Gastrocnemius medialis (tissue), 4 donors: ENCODE results near the gene HEXD. TPM values are rescaled to one million over a fixed set of nuclear protein-coding genes. Genes with fewer than 3 reads are reported as not detected.

ENCODE experiments used
- ATAC-seq, 2 donors: fragments of 150-250 bp; one replicate each; pipeline ENCODE4 v1.9.1; 2016
- DNase-seq, 2 donors: peaks; one replicate each; pipeline ENCODE4 v3.0.0-alpha.2; 2019
- H3K27ac ChIP-seq, 4 donors: fragments of 200-600 bp; sonication (generic); 1 replicate in 1 of 4; 2 replicates in 3 of 4; pipeline ENCODE4 v1.5.1; 2016 to 2018; ENCODE audit warnings: mild to moderate bottlenecking in 2 of 4, moderate library complexity in 1 of 4
- H3K27me3 ChIP-seq, 3 donors: fragments of 200-600 bp; sonication (generic) in 2 of 3; 1 replicate in 1 of 3; 2 replicates in 2 of 3; pipeline versions ENCODE4 v1.5.1 to v1.6.0; 2016 to 2019; ENCODE audit warnings: mild to moderate bottlenecking in 1 of 3, moderate library complexity in 1 of 3
- H3K36me3 ChIP-seq, 2 donors: fragments of 200-600 bp; sonication (generic) in 1 of 2; one replicate each; pipeline ENCODE4 v1.5.1; 2017 to 2018
- H3K4me1 ChIP-seq, 2 donors: fragments of 200-600 bp; sonication (generic) in 1 of 2; one replicate each; pipeline ENCODE4 v1.5.1; 2016 to 2017; ENCODE audit warnings: mild to moderate bottlenecking in 2 of 2
- H3K4me3 ChIP-seq, 4 donors: fragments of 200-600 bp; sonication (generic) in 3 of 4; 1 replicate in 1 of 4; 2 replicates in 3 of 4; pipeline ENCODE4 v1.5.1; 2016 to 2019; ENCODE audit warnings: mild to moderate bottlenecking in 2 of 4
- H3K9me3 ChIP-seq, 3 donors: fragments of 200-600 bp; sonication (generic) in 2 of 3; 1 replicate in 1 of 3; 2 replicates in 2 of 3; pipeline ENCODE4 v1.5.1; 2016 to 2019
- POLR2A ChIP-seq, 2 donors: fragments of 450-650 bp; IDR thresholded peaks; one replicate each; pipeline ENCODE4 v1.6.1; 2017; ENCODE audit warnings: antibody characterized with exemption in 2 of 2, mild to moderate bottlenecking in 2 of 2, moderate library complexity in 2 of 2
- in situ Hi-C, 4 donors: fragments of 200-750 bp; cut with MboI; loops; one replicate each; pipeline versions ENCODE4 v1.15.0 to v1.8.0; 2017; ENCODE audit warnings: low sequenced_read_pairs in 4 of 4
- intact Hi-C: fragments of 100-400 bp; cut with DNase I; formaldehyde crosslinking; loops from one replicate; pipeline ENCODE4 v1.15.1; 2023; ENCODE audit warnings: low total_unique reads
- total RNA-seq, 4 donors: library from RNA; depleted of rRNA; stranded (reverse); fragments of >200 nt; gene quantifications; one replicate each; pipeline versions ENCODE4 v1.1.0 to v1.2.3, GENCODE V29; 2016
- TF ChIP-seq, protein P1 (sequence below), 5 experiments: fragments of 450-650 bp in 3 of 5; fragments of 200-600 bp in 2 of 5; sonication (generic) in 2 of 5; IDR thresholded peaks in 4 of 5; conservative IDR thresholded peaks in 1 of 5; 1 replicate in 4 of 5; 2 replicates in 1 of 5; pipeline ENCODE4 v1.5.1; 2016 to 2019; ENCODE audit warnings: antibody characterized with exemption in 5 of 5, mild to moderate bottlenecking in 3 of 5, moderate library complexity in 3 of 5

Gene HEXD
- total RNA-seq, 4 donors from 2014 or later, result 15.5 to 35.1 (median 22.5) TPM

DNA sequence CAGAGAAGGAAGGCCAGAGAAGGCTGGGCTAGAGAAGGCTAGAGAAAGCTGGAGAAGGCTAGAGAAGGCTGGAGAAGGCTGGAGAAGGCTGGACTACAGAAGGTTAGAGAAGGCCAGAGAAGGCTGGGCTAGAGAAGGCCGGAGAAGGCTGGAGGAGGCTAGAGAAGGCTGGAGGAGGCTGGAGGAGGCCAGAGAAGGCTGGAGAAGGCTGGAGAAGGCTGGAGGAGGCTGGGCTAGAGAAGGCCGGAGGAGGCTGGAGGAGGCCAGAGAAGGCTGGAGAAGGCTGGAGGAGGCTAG lies 6.7 kb downstream of the HEXD start:
- Histone ChIP-seq H3K27me3 (no peaks in the 10 kb centered on the region), H3K36me3 (peaks cover 0 to 19% of the 10 kb centered on the region in 2 donors), H3K9me3 (no peaks in the 10 kb centered on the region), H3K4me1 (no peaks in the 10 kb centered on the region), H3K27ac (no peak overlapping the region), H3K4me3 (no peak overlapping the region)
- in situ Hi-C loops (loop anchor here in 1 of 4 donors (5.0 kb wide), 1 partner anchor 73 kb away; no protein-coding TSS in a partner anchor), intact Hi-C loops (no loop called here)
- no peak for DNase-seq
- TF ChIP-seq POLR2A (IDR thresholded peaks at IDR 0.05), result no peak
- TF ChIP-seq, protein P1, sequence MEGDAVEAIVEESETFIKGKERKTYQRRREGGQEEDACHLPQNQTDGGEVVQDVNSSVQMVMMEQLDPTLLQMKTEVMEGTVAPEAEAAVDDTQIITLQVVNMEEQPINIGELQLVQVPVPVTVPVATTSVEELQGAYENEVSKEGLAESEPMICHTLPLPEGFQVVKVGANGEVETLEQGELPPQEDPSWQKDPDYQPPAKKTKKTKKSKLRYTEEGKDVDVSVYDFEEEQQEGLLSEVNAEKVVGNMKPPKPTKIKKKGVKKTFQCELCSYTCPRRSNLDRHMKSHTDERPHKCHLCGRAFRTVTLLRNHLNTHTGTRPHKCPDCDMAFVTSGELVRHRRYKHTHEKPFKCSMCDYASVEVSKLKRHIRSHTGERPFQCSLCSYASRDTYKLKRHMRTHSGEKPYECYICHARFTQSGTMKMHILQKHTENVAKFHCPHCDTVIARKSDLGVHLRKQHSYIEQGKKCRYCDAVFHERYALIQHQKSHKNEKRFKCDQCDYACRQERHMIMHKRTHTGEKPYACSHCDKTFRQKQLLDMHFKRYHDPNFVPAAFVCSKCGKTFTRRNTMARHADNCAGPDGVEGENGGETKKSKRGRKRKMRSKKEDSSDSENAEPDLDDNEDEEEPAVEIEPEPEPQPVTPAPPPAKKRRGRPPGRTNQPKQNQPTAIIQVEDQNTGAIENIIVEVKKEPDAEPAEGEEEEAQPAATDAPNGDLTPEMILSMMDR (IDR thresholded peaks at IDR 0.05 in 4 of 5, conservative IDR thresholded peaks at IDR 0.05 in 1 of 5), result no peak
- ATAC-seq, result no peak

DNA sequence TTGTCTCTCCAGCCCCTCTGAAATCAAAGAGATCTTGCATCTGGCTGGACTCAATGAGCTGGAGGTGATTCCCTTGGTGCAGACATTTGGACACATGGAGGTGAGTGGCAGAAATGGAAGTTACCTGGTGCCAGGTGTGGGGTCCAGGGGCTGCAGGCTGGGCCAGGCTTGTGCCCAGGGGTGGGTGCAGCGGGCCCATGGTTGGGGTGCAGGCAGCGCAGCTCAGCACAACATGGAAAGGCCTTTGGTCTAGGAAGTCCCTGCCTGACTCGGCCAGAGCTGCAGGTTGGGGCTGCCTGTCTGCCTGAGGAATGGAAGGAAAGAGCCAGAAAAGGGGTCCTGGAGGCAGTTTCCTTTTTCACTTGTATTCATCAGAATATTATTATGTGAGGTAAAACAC lies 10.4 kb downstream of the HEXD start:
- intact Hi-C loops (no loop called here), in situ Hi-C loops (no loop called here)
- Histone ChIP-seq H3K36me3 (peaks cover 0 to 16% of the 10 kb centered on the region in 2 donors), H3K4me3 (no peak overlapping the region), H3K9me3 (no peaks in the 10 kb centered on the region), H3K4me1 (no peaks in the 10 kb centered on the region), H3K27me3 (no peaks in the 10 kb centered on the region), H3K27ac (no peak overlapping the region)
- ATAC-seq (no peak), DNase-seq (no peak)
- TF ChIP-seq, protein P1 (IDR thresholded peaks at IDR 0.05 in 4 of 5, conservative IDR thresholded peaks at IDR 0.05 in 1 of 5), result no peak
- TF ChIP-seq POLR2A (IDR thresholded peaks at IDR 0.05), result no peak

DNA sequence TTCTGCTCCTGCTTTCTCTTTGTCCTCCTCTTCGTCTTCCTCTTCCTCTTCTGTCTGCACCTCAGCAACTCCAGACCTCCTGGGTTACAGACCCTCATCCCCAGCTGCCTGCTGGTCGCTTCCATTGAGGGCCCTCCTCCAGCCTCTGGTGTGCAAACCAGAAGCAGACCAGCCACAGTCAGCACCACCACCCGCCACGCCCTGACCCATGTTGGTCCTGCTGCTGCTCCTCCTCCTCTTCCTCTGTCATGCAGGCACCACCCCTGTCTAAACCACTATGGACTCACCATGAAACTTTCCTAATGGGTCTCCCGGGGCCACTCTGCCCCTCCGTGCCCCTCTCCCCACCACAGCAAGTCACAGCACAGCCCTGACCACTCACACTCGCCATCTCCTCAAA lies 11.7 kb downstream of the HEXD start:
- Histone ChIP-seq H3K27ac (no peak overlapping the region), H3K9me3 (no peaks in the 10 kb centered on the region), H3K4me1 (no peaks in the 10 kb centered on the region), H3K4me3 (no peak overlapping the region), H3K36me3 (peaks cover 0 to 20% of the 10 kb centered on the region in 2 donors), H3K27me3 (no peaks in the 10 kb centered on the region)
- intact Hi-C loops, result no loop called here
- DNase-seq, result no peak
- TF ChIP-seq POLR2A (IDR thresholded peaks at IDR 0.05), result no peak
- TF ChIP-seq, protein P1 (IDR thresholded peaks at IDR 0.05 in 4 of 5, conservative IDR thresholded peaks at IDR 0.05 in 1 of 5), result no peak
- ATAC-seq, result no peak
- in situ Hi-C loops, result no loop called here

DNA sequence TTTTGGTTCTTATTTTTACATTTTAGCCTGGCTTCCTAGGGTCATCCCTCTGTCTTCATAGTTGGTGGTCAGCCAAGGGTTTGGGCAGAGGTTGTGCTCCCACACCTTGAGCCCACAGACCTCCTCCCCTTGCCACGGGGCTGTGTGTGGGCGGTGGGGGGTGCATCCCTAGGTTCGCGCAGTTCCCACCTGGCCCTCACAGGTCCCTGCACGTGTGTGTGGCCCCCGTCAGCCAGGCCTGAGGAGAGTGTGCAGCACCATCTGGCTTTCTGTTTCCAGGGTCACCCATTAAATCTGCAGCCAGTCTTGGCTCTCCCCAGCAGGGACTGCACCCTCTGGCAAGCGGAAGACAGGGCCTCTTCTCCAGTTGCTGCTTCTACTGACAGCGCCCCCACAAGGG lies 13.9 kb downstream of the HEXD start:
- in situ Hi-C loops (no loop called here), intact Hi-C loops (no loop called here)
- ATAC-seq (peak in 1 of 2 donors; percentile 27), DNase-seq (no peak)
- Histone ChIP-seq H3K4me3 (no peak overlapping the region), H3K9me3 (no peaks in the 10 kb centered on the region), H3K27ac (no peak overlapping the region), H3K27me3 (no peaks in the 10 kb centered on the region), H3K4me1 (no peaks in the 10 kb centered on the region), H3K36me3 (peaks cover 0 to 40% of the 10 kb centered on the region in 2 donors)
- TF ChIP-seq POLR2A (IDR thresholded peaks at IDR 0.05), result no peak
- TF ChIP-seq, protein P1 (IDR thresholded peaks at IDR 0.05 in 4 of 5, conservative IDR thresholded peaks at IDR 0.05 in 1 of 5), result no peak

DNA sequence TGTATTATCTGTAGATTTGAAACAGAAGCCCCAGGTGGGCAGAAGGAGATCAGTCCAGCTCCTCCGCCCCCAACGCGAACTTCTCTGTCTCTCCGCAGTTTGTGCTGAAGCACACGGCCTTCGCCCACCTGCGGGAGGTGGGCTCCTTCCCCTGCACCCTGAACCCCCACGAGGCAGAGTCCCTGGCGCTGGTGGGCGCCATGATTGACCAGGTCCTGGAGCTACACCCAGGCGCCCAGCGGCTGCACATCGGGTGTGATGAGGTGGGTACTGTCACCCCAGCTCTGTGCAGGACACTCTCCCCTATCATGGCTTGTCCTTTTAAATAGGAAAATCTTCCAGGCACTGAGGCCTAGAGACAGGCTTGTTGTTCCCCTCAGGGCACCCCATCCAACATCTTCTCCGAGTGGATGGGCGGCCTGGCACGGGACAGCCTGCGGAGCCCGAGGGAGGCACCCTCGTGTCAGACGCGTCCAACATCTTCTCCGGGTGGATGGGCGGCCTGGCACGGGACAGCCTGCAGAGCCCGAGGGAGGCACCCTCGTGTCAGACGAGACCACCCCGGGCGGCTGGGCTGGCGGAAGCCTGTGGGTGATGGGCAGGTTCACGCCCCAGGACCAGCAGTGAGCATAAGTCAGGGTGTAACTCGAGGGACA lies 15.5 kb downstream of the HEXD start:
- Histone ChIP-seq H3K27ac (no peak overlapping the region), H3K4me1 (no peaks in the 10 kb centered on the region), H3K27me3 (no peaks in the 10 kb centered on the region), H3K36me3 (peaks cover 0 to 43% of the 10 kb centered on the region in 2 donors), H3K9me3 (no peaks in the 10 kb centered on the region), H3K4me3 (no peak overlapping the region)
- intact Hi-C loops, result no loop called here
- TF ChIP-seq POLR2A (IDR thresholded peaks at IDR 0.05), result no peak
- TF ChIP-seq, protein P1 (IDR thresholded peaks at IDR 0.05 in 4 of 5, conservative IDR thresholded peaks at IDR 0.05 in 1 of 5), result no peak
- no peak for DNase-seq
- in situ Hi-C loops, result no loop called here
- no peak for ATAC-seq
